KBM-7 (cell line): ENCODE measurements around the gene DNASE1L3.
"Not testable (repeated sequence)": the region's sequence is repeated elsewhere in the genome, so short reads cannot be mapped to it uniquely, and the experiment has no call there.

Experiments
- DNase-seq: peaks from one replicate; pipeline ENCODE4 v3.0.0-alpha.2; 2015
- in situ Hi-C: fragments of 300-500 bp; cut with MboI; formaldehyde crosslinking; loops from 2 replicates; pipeline ENCODE4 v1.14.3; 2020; ENCODE audit warnings: low sequenced_read_pairs, low pct_unique_long_range_greater_than_20kb, mixed read lengths

DNASE1L3 gene

GRCh38 chr3:58237238-58237940 is 26.6 kb upstream of the DNASE1L3 start, which contains the start of gene ABHD6:
TSS of gene ABHD6 (plus strand) at chr3:58237792. CDS start at chr3:58256587, 18,795 bp downstream.
- DNase-seq, result peak; percentile 84
- in situ Hi-C loops, result no loop called here

- in situ Hi-C loops, result no loop called here
- no peak for DNase-seq
Measured at GRCh38 chr3:58236527-58237237, 25.9 kb upstream of the DNASE1L3 start.

- in situ Hi-C loops, result no loop called here
- no peak for DNase-seq
Measured at GRCh38 chr3:58235970-58236369, 25.2 kb upstream of the DNASE1L3 start.

GRCh38 chr3:58234516-58234931 is 23.8 kb upstream of the DNASE1L3 start:
- in situ Hi-C loops, result no loop called here
- DNase-seq, result no peak

- DNase-seq, result no peak
Measured at GRCh38 chr3:58231666-58232065, 20.9 kb upstream of the DNASE1L3 start.

GRCh38 chr3:58230876-58231552 is 20.2 kb upstream of the DNASE1L3 start:
- DNase-seq, result no peak
- in situ Hi-C loops, result no loop called here

More at GRCh38 chr3:58231666-58232065, 20.9 kb upstream of the DNASE1L3 start:
- in situ Hi-C loops, result no loop called here

DNA sequence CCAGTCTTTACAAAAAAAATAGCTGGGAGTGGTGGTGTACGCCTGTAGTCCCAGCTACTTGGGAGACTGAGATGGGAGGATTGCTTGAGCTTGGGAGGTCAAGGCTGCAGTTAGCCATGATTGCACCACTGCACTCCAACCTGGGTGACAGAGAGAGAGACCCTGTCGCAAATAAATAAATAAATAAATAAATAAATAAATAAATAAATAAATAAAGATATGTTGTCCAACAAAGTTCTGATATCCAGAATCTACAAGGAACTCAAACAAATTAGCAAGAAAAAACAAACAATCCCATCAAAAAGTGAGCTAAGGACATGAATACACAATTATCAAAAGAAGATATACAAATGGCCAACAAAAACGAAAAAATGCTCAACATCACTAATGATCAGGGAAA is 17.2 kb upstream of the DNASE1L3 start:
- DNase-seq, in situ Hi-C loops: not testable (repeated sequence)

GRCh38 chr3:58223855-58224254 is 13.1 kb upstream of the DNASE1L3 start:
- in situ Hi-C loops, result no loop called here
- no peak for DNase-seq

- no peak for DNase-seq
- in situ Hi-C loops, result no loop called here
Measured at GRCh38 chr3:58222161-58222724, 11.5 kb upstream of the DNASE1L3 start.

GRCh38 chr3:58218904-58219303 is 8.1 kb upstream of the DNASE1L3 start:
- DNase-seq, result no peak
- in situ Hi-C loops, result no loop called here

DNA sequence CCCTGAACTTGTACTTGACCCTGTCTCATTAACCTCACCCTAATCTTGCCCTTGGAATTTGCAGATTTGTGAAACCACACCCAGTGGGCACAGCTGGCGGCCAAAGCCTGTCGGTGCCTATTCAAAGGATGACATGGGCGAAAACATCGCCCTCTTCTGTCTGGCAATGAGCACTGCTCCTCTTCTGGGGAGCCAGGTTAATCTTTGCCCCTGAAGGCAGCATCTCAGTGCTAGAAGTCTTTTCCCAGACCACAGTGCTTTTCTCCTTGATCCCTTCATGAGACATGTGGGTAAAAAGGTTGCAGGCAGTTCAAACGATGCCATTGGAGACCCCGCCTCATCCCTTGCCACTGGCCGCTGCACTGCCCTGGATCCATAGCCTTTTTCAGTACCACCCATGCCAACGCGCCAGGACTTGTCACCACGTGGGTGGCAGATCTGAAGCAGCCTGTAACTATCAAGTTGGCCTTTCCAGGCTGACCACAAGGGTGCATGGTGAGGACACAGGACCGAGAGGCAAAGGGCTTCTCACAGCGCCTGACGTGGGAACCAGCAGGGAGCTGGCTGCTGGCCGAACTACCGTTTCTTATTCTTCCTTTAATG is 6.5 kb upstream of the DNASE1L3 start:
- in situ Hi-C loops, result no loop called here
- DNase-seq, result peak; percentile 74

GRCh38 chr3:58216496-58217195 is 5.9 kb upstream of the DNASE1L3 start:
- in situ Hi-C loops, result no loop called here
- no peak for DNase-seq

GRCh38 chr3:58215317-58216025 is 4.7 kb upstream of the DNASE1L3 start:
- in situ Hi-C loops, result no loop called here
- no peak for DNase-seq

GRCh38 chr3:58214484-58215316 is 3.9 kb upstream of the DNASE1L3 start:
- DNase-seq, result peak; percentile 19

GRCh38 chr3:58209933-58210332 is 839 bp downstream of the DNASE1L3 start:
- in situ Hi-C loops, result no loop called here
- DNase-seq, result no peak

More at GRCh38 chr3:58214484-58215316, 3.9 kb upstream of the DNASE1L3 start:
- in situ Hi-C loops, result no loop called here

- in situ Hi-C loops, result no loop called here
- DNase-seq, result no peak
Measured at GRCh38 chr3:58207954-58208353, 2.8 kb downstream of the DNASE1L3 start.

- in situ Hi-C loops, result no loop called here
- DNase-seq, result no peak
Measured at GRCh38 chr3:58206406-58207011, 4.3 kb downstream of the DNASE1L3 start.
